HG03066 (cell line): Measurements from ENCODE around the gene CBLN4.

ENCODE experiments used
- ATAC-seq: cut with Tn5 transposase; IDR thresholded peaks from one replicate; pipeline ENCODE4 v1.9.1; 2021; ENCODE audit warnings: low read depth; ENCODE audit not compliant: unreplicated experiment

The CBLN4 gene

DNA sequence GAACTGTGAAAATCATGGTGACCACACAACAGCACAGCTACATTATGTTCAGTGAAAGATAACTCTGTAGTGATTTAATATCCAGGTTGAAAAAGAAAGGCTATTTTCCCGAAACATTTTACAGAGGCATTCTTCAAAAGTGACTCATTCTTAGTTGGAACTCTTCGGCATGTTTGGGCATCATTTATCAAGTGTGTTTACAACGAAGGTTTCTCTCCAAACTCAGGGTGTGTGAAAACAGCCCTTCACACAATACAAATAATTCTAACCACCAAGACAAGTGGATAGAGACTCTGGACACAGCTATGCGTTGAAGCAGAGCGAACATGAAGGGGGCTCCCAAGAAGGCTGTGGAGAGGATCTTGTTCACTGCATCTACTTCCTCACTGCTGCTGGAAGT, 57.6 kb downstream of the CBLN4 start:
- no peak for ATAC-seq
